SK-N-SH (cell line): ENCODE data around the gene MAPKBP1. TPM values are rescaled to one million over a fixed set of nuclear protein-coding genes. Genes with fewer than 3 reads are reported as not detected.

Experiments
- CTCF ChIA-PET: fragments of 300-600, 350-600 bp; formaldehyde crosslinking; extraction: SDS; loops from one replicate; lab custom pipeline; 2021; lab: Yijun Ruan, JAX
- POLR2A ChIA-PET: fragments of 350-600 bp; sonication (Branson Sonifier 250); formaldehyde crosslinking; extraction: SDS; loops from one replicate; lab custom pipeline; 2020; ENCODE audit warnings: antibody characterized with exemption, inconsistent platforms; lab: Yijun Ruan, JAX
- DNase-seq: peaks from one replicate; pipeline ENCODE4 v3.0.0; 2012
- H2AFZ ChIP-seq: fragments of 200-600 bp; sonication (generic); 2 replicates; pipeline ENCODE4 v1.8.1; 2016; ENCODE audit warnings: antibody characterized with exemption, mild to moderate bottlenecking, low read depth
- H3F3A ChIP-seq: fragments of 200-600 bp; sonication (generic); replicated peaks from 2 replicates; pipeline ENCODE3; 2016; ENCODE audit warnings: antibody characterized with exemption, mild to moderate bottlenecking; ENCODE audit not compliant: insufficient read depth
- H3K27ac ChIP-seq, 2 experiments: fragments of 200-500 bp in 1 of 2; fragments of 200-600 bp in 1 of 2; sonication (Bioruptor generic) in 1 of 2; sonication (generic), shearing (Covaris generic) in 1 of 2; 2 replicates each; pipeline versions ENCODE4 v1.5.1 to v1.6.1; 2014 to 2016; ENCODE audit warnings: low read depth in 2 of 2, inconsistent platforms in 1 of 2, low read length in 1 of 2, mild to moderate bottlenecking in 1 of 2, mixed read lengths in 1 of 2
- H3K27me3 ChIP-seq: fragments of 200-600 bp; sonication (generic), shearing (Covaris generic); 2 replicates; pipeline ENCODE4 v1.6.1; 2016; ENCODE audit warnings: mixed run types; ENCODE audit not compliant: insufficient read depth
- H3K36me3 ChIP-seq, 2 experiments: fragments of 200-500 bp in 1 of 2; fragments of 200-600 bp in 1 of 2; sonication (Bioruptor generic) in 1 of 2; sonication (generic) in 1 of 2; replicated peaks in 1 of 2; 2 replicates each; pipeline versions ENCODE3 to v1.5.1; 2014 to 2016; ENCODE audit warnings: low read length in 1 of 2, mild to moderate bottlenecking in 1 of 2; ENCODE audit not compliant: insufficient read depth in 2 of 2, control insufficient read depth in 1 of 2
- H3K4me1 ChIP-seq, 2 experiments: fragments of 200-500 bp in 1 of 2; fragments of 200-600 bp in 1 of 2; sonication (Bioruptor generic) in 1 of 2; sonication (generic), shearing (Covaris generic) in 1 of 2; 2 replicates each; pipeline versions ENCODE4 v1.5.1 to v1.6.1; 2014 to 2016; ENCODE audit warnings: low read depth in 1 of 2, low read length in 1 of 2, mixed run types in 1 of 2; ENCODE audit not compliant: insufficient read depth in 2 of 2, control insufficient read depth in 1 of 2
- H3K4me2 ChIP-seq: fragments of 200-600 bp; sonication (generic), shearing (Covaris generic); 2 replicates; pipeline ENCODE4 v1.6.1; 2017; ENCODE audit warnings: mixed run types
- H3K4me3 ChIP-seq, 2 experiments: fragments of 200-500 bp in 1 of 2; fragments of 200-600 bp in 1 of 2; sonication (Bioruptor generic) in 1 of 2; sonication (generic), shearing (Covaris generic) in 1 of 2; 2 replicates each; pipeline versions ENCODE4 v1.5.1 to v1.8.1; 2014 to 2016; ENCODE audit warnings: low read depth in 2 of 2, inconsistent platforms in 1 of 2, low read length in 1 of 2, mild to moderate bottlenecking in 1 of 2, mixed read lengths in 1 of 2, moderate library complexity in 1 of 2
- H3K79me2 ChIP-seq: fragments of 200-600 bp; sonication (generic); 2 replicates; pipeline ENCODE4 v1.8.1; 2017; ENCODE audit warnings: mild to moderate bottlenecking; ENCODE audit not compliant: insufficient read depth
- H3K9ac ChIP-seq: fragments of 200-600 bp; sonication (generic); 2 replicates; pipeline ENCODE4 v1.6.1; 2017; ENCODE audit warnings: mixed run types
- H3K9me2 ChIP-seq: fragments of 200-600 bp; sonication (generic); 2 replicates; pipeline ENCODE4 v1.6.1; 2017; ENCODE audit warnings: mixed run types
- H3K9me3 ChIP-seq: fragments of 200-600 bp; sonication (generic); 2 replicates; pipeline ENCODE4 v1.6.1; 2017; ENCODE audit warnings: mixed run types, mild to moderate bottlenecking, moderate library complexity
- H4K20me1 ChIP-seq: fragments of 200-600 bp; sonication (generic); 2 replicates; pipeline ENCODE4 v1.6.1; 2017; ENCODE audit warnings: mild to moderate bottlenecking, mixed run types; ENCODE audit not compliant: insufficient read depth
- EZH2phosphoT487 ChIP-seq: fragments of 200-600 bp; sonication (generic); IDR thresholded peaks from 2 replicates; pipeline ENCODE4 v1.6.1; 2017; ENCODE audit warnings: low read depth, mixed run types, mild to moderate bottlenecking, antibody characterized with exemption, moderate library complexity, borderline replicate concordance
- FOSL2 ChIP-seq: IDR thresholded peaks from 2 replicates; pipeline ENCODE4 v1.4.0; 2012; ENCODE audit warnings: low read depth, mild to moderate bottlenecking, moderate library complexity, borderline replicate concordance
- GABPA ChIP-seq: IDR thresholded peaks from 2 replicates; pipeline ENCODE4 v1.4.0; 2012; ENCODE audit warnings: low read depth, mild to moderate bottlenecking
- JUND ChIP-seq: IDR thresholded peaks from 2 replicates; pipeline ENCODE4 v1.4.0; 2012
- POLR2AphosphoS5 ChIP-seq: IDR thresholded peaks from 2 replicates; pipeline ENCODE4 v1.6.1; 2012; ENCODE audit warnings: low read depth, low read length
- RAD21 ChIP-seq: IDR thresholded peaks from 2 replicates; pipeline ENCODE4 v1.6.1; 2012; ENCODE audit warnings: mild to moderate bottlenecking, low read length
- RCOR1 ChIP-seq: fragments of 150-350 bp; IDR thresholded peaks from 2 replicates; pipeline ENCODE4 v1.6.1; 2017; ENCODE audit warnings: antibody characterized with exemption, low read length
- SIN3A ChIP-seq: IDR thresholded peaks from 2 replicates; pipeline ENCODE4 v1.6.1; 2012; ENCODE audit warnings: low read depth, mild to moderate bottlenecking, low read length, moderate library complexity, borderline replicate concordance
- WGBS: methylation state at CpG from one replicate; pipeline ENCODE4 v1.1.6; 2017; ENCODE audit warnings: low lambda C conversion rate; 5-methylcytosine and 5-hydroxymethylcytosine counted together
- polyA plus RNA-seq, 3 experiments: library from polyadenylated mRNA; depleted of rRNA; stranded (reverse); fragments of >200 nt; gene quantifications; 2 replicates each; pipeline ENCODE4 v1.2.3, GENCODE V29; 2012
- TF ChIP-seq, protein P1 (sequence below): fragments of 200-600 bp; sonication (generic); IDR thresholded peaks from 2 replicates; pipeline ENCODE4 v1.6.1; 2017; ENCODE audit warnings: antibody characterized with exemption, mild to moderate bottlenecking, moderate library complexity
- TF ChIP-seq, protein P2 (sequence below): IDR thresholded peaks from 2 replicates; pipeline ENCODE4 v1.4.0; 2012; ENCODE audit warnings: low read depth
- TF ChIP-seq, protein P3 (sequence below): IDR thresholded peaks from 2 replicates; pipeline ENCODE4 v1.6.1; 2012; ENCODE audit warnings: mild to moderate bottlenecking, low read depth, low read length, moderate library complexity
- TF ChIP-seq, protein P4 (sequence below): fragments of 150-350 bp; IDR thresholded peaks from 2 replicates; pipeline ENCODE4 v1.6.1; 2016; ENCODE audit warnings: mild to moderate bottlenecking, low read depth, low read length

The MAPKBP1 gene
- polyA plus RNA-seq, 1 of the 3 experiments (the other 2 are of a cell fraction), result 5.2 TPM

DNA sequence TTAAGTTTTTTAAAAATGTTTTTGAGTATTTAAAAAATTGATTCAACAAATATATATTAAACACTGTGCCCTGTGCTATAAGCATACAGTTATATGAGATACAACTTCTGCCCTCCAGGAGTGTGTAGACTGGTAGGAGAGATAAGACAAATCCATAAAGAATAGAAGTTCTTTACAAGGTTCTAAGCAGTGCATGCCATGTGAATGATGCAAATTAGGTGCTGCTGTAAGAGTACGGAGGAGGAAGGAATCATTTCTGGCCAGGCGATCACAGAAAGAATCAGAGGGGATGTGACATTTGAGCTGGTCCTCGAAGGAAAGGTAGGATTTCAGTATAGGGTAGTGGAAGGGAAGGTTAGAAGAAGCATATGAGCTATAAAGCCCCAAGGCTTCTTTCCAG, 14.0 kb downstream of the MAPKBP1 start:
- Histone ChIP-seq H3K27me3 (no peaks in the 10 kb centered on the region), H3K4me1 (peaks cover 14 to 32% of the 10 kb centered on the region in 2 experiments; a peak in 3 of 4 replicates), H2AFZ (no peak overlapping the region), H3K9me2 (no peaks in the 10 kb centered on the region), H3K4me2 (no peak overlapping the region), H3F3A (no peaks in the 10 kb centered on the region), H3K4me3 (no peak overlapping the region), H3K36me3 (no peaks in the 10 kb centered on the region), H4K20me1 (no peaks in the 10 kb centered on the region), H3K9ac (no peak overlapping the region), H3K9me3 (no peaks in the 10 kb centered on the region), H3K27ac (no peak overlapping the region), H3K79me2 (peaks cover 66% of the 10 kb centered on the region)
- ChIA-PET POLR2A (no interaction called here), CTCF (interaction anchor here (1.1 to 1.6 kb wide), 3 partner anchors 15 to 322 kb away, joined by 4 to 9 read pairs (median 5); no protein-coding TSS in a partner anchor)
- no peak for TF ChIP-seq FOSL2
- no peak for TF ChIP-seq SIN3A
- TF ChIP-seq, protein P1, sequence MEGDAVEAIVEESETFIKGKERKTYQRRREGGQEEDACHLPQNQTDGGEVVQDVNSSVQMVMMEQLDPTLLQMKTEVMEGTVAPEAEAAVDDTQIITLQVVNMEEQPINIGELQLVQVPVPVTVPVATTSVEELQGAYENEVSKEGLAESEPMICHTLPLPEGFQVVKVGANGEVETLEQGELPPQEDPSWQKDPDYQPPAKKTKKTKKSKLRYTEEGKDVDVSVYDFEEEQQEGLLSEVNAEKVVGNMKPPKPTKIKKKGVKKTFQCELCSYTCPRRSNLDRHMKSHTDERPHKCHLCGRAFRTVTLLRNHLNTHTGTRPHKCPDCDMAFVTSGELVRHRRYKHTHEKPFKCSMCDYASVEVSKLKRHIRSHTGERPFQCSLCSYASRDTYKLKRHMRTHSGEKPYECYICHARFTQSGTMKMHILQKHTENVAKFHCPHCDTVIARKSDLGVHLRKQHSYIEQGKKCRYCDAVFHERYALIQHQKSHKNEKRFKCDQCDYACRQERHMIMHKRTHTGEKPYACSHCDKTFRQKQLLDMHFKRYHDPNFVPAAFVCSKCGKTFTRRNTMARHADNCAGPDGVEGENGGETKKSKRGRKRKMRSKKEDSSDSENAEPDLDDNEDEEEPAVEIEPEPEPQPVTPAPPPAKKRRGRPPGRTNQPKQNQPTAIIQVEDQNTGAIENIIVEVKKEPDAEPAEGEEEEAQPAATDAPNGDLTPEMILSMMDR, result no peak
- TF ChIP-seq EZH2phosphoT487, result no peak
- TF ChIP-seq POLR2AphosphoS5, result no peak
- TF ChIP-seq, protein P2, sequence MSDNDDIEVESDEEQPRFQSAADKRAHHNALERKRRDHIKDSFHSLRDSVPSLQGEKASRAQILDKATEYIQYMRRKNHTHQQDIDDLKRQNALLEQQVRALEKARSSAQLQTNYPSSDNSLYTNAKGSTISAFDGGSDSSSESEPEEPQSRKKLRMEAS, result no peak
- TF ChIP-seq RCOR1, result no peak
- TF ChIP-seq JUND, result no peak
- no peak for TF ChIP-seq RAD21
- TF ChIP-seq, protein P3, sequence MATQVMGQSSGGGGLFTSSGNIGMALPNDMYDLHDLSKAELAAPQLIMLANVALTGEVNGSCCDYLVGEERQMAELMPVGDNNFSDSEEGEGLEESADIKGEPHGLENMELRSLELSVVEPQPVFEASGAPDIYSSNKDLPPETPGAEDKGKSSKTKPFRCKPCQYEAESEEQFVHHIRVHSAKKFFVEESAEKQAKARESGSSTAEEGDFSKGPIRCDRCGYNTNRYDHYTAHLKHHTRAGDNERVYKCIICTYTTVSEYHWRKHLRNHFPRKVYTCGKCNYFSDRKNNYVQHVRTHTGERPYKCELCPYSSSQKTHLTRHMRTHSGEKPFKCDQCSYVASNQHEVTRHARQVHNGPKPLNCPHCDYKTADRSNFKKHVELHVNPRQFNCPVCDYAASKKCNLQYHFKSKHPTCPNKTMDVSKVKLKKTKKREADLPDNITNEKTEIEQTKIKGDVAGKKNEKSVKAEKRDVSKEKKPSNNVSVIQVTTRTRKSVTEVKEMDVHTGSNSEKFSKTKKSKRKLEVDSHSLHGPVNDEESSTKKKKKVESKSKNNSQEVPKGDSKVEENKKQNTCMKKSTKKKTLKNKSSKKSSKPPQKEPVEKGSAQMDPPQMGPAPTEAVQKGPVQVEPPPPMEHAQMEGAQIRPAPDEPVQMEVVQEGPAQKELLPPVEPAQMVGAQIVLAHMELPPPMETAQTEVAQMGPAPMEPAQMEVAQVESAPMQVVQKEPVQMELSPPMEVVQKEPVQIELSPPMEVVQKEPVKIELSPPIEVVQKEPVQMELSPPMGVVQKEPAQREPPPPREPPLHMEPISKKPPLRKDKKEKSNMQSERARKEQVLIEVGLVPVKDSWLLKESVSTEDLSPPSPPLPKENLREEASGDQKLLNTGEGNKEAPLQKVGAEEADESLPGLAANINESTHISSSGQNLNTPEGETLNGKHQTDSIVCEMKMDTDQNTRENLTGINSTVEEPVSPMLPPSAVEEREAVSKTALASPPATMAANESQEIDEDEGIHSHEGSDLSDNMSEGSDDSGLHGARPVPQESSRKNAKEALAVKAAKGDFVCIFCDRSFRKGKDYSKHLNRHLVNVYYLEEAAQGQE, result no peak
- TF ChIP-seq, protein P4, sequence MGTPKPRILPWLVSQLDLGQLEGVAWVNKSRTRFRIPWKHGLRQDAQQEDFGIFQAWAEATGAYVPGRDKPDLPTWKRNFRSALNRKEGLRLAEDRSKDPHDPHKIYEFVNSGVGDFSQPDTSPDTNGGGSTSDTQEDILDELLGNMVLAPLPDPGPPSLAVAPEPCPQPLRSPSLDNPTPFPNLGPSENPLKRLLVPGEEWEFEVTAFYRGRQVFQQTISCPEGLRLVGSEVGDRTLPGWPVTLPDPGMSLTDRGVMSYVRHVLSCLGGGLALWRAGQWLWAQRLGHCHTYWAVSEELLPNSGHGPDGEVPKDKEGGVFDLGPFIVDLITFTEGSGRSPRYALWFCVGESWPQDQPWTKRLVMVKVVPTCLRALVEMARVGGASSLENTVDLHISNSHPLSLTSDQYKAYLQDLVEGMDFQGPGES, result no peak
- TF ChIP-seq GABPA, result no peak
- no peak for DNase-seq
- WGBS, result 94% methylated on average over 3 of the region's 3 CpGs
